B cell (primary cell): ENCODE data around the gene STPG3. TPM values are rescaled to one million over a fixed set of nuclear protein-coding genes. Genes with fewer than 3 reads are reported as not detected.

Source experiments
- ATAC-seq: fragments of 200-7000 bp; cut with Tn5 transposase; one replicate; pipeline ENCODE4 v1.10.0; 2021; ENCODE audit warnings: low read depth, mild to moderate bottlenecking, moderate number of reproducible peaks, moderate library complexity
- CTCF ChIA-PET: fragments of 350-600 bp; sonication (Branson Sonifier 250); formaldehyde crosslinking; loops from one replicate; lab custom pipeline; 2021; ENCODE audit warnings: antibody characterized with exemption, inconsistent platforms; lab: Charles Lee
- POLR2A ChIA-PET: fragments of 350-600 bp; sonication (Branson Sonifier 250); formaldehyde crosslinking; loops from one replicate; lab custom pipeline; 2021; ENCODE audit warnings: antibody characterized with exemption; lab: Charles Lee
- DNase-seq: peaks from one replicate; pipeline ENCODE4 v3.0.0; 2013
- H2AFZ ChIP-seq: 2 replicates; pipeline ENCODE4 v1.6.1; 2012; ENCODE audit warnings: mild to moderate bottlenecking, low read depth, low read length; ENCODE audit not compliant: insufficient read depth, poor library complexity, severe bottlenecking
- H3K27ac ChIP-seq, 2 donors: 1 replicate in 1 of 2; 2 replicates in 1 of 2; pipeline ENCODE4 v1.5.1; 2012 to 2013; ENCODE audit warnings: low read length in 2 of 2, mild to moderate bottlenecking in 2 of 2, moderate library complexity in 1 of 2
- H3K27me3 ChIP-seq, 4 experiments: fragments of 200-600 bp in 1 of 4; sonication (generic) in 1 of 4; replicated peaks in 1 of 4; 1 replicate in 2 of 4; 2 replicates in 2 of 4; pipeline versions ENCODE4 v1.6.1 to v1.7.0; 2013 to 2016; ENCODE audit warnings: low read length in 3 of 4, mild to moderate bottlenecking in 2 of 4, mixed read lengths in 1 of 4, moderate library complexity in 1 of 4; ENCODE audit not compliant: insufficient read depth in 4 of 4, control insufficient read depth in 3 of 4; ENCODE audit errors: control extremely low read depth in 1 of 4
- H3K36me3 ChIP-seq, 2 experiments: replicated peaks in 1 of 2; 1 replicate in 1 of 2; 2 replicates in 1 of 2; pipeline versions ENCODE4 v1.6.1 to v1.7.1; 2013; ENCODE audit warnings: low read length in 1 of 2; ENCODE audit not compliant: insufficient read depth in 2 of 2, control insufficient read depth in 1 of 2; ENCODE audit errors: control extremely low read depth in 1 of 2, extremely low read depth in 1 of 2
- H3K4me1 ChIP-seq, 2 donors: fragments of 200-600 bp in 1 of 2; sonication (generic) in 1 of 2; 1 replicate in 1 of 2; 2 replicates in 1 of 2; pipeline versions ENCODE4 v1.5.1 to v1.6.1; 2013 to 2017; ENCODE audit warnings: low read length in 2 of 2; ENCODE audit not compliant: control insufficient read depth in 2 of 2, insufficient read depth in 2 of 2
- H3K4me2 ChIP-seq: replicated peaks from 2 replicates; pipeline ENCODE3; 2012; ENCODE audit warnings: mild to moderate bottlenecking, low read depth, low read length; ENCODE audit not compliant: poor library complexity, severe bottlenecking
- H3K4me3 ChIP-seq, 5 experiments: fragments of 200-600 bp in 1 of 5; sonication (generic) in 1 of 5; 1 replicate in 3 of 5; 2 replicates in 2 of 5; pipeline versions ENCODE4 v1.5.1 to v1.7.0; 2011 to 2016; ENCODE audit warnings: low read length in 4 of 5, mild to moderate bottlenecking in 4 of 5, low read depth in 2 of 5, control low read depth in 1 of 5, moderate library complexity in 1 of 5; ENCODE audit not compliant: insufficient read depth in 1 of 5; ENCODE audit errors: control extremely low read depth in 1 of 5, extremely low read depth in 1 of 5
- H3K79me2 ChIP-seq: fragments of 200-600 bp; sonication (generic); one replicate; pipeline ENCODE4 v1.6.0; 2016; ENCODE audit warnings: low read length; ENCODE audit not compliant: control insufficient read depth, insufficient read depth
- H3K9ac ChIP-seq: fragments of 200-600 bp; sonication (generic); 2 replicates; pipeline ENCODE4 v1.6.1; 2017; ENCODE audit warnings: mild to moderate bottlenecking, low read length, moderate library complexity
- H3K9me3 ChIP-seq, 3 donors: one replicate each; pipeline versions ENCODE4 v1.6.1 to v1.7.1; 2013; ENCODE audit warnings: low read length in 2 of 3; ENCODE audit not compliant: control insufficient read depth in 2 of 3, insufficient read depth in 1 of 3; ENCODE audit errors: control extremely low read depth in 1 of 3
- H4K20me1 ChIP-seq: 2 replicates; pipeline ENCODE4 v1.6.0; 2012; ENCODE audit warnings: mild to moderate bottlenecking, low read length; ENCODE audit not compliant: insufficient read depth, control insufficient read depth, poor library complexity, severe bottlenecking
- H3K27ac Mint-ChIP-seq: one replicate; pipeline ENCODE4 v1.8.0; 2021; ENCODE audit warnings: mixed read lengths
- H3K27me3 Mint-ChIP-seq: one replicate; pipeline ENCODE4 v1.8.0; 2021; ENCODE audit warnings: mixed read lengths
- H3K4me1 Mint-ChIP-seq: one replicate; pipeline ENCODE4 v1.8.0; 2021; ENCODE audit warnings: mixed read lengths
- H3K4me3 Mint-ChIP-seq: one replicate; pipeline ENCODE4 v1.8.0; 2021; ENCODE audit warnings: mixed read lengths
- H3K9me3 Mint-ChIP-seq: one replicate; pipeline ENCODE4 v1.8.0; 2022; ENCODE audit warnings: mixed read lengths; ENCODE audit not compliant: insufficient read depth
- EZH2 ChIP-seq: IDR thresholded peaks from 2 replicates; pipeline ENCODE4 v1.6.1; 2012; ENCODE audit warnings: borderline replicate concordance, low read depth, mild to moderate bottlenecking, moderate library complexity, low read length; ENCODE audit not compliant: insufficient read depth, poor library complexity, severe bottlenecking
- WGBS: methylation state at CpG from one replicate; pipeline ENCODE4 v1.1.5; 2013; ENCODE audit warnings: missing lambda C conversion rate; ENCODE audit not compliant: insufficient coverage; 5-methylcytosine and 5-hydroxymethylcytosine counted together
- intact Hi-C: fragments of 100-400 bp; cut with micrococcal nuclease; formaldehyde crosslinking; loops from one replicate; pipeline ENCODE4 v1.10.0; 2022
- polyA plus RNA-seq: library from polyadenylated mRNA; depleted of rRNA; stranded (reverse); fragments of >200 nt; gene quantifications from 2 replicates; pipeline ENCODE4 v1.2.3, GENCODE V29; 2012
- total RNA-seq, 2 donors: library from RNA; stranded (reverse); fragments of 120-200 nt in 1 of 2; gene quantifications; 1 replicate in 1 of 2; 2 replicates in 1 of 2; pipeline versions ENCODE4 v1.2.3 to v1.2.4, GENCODE V29; 2013 to 2022
- TF ChIP-seq, protein P1 (sequence below): fragments of 200-600 bp; IDR thresholded peaks from one replicate; pipeline ENCODE4 v1.8.0; 2022; ENCODE audit warnings: antibody characterized with exemption, mild to moderate bottlenecking

Gene STPG3
- total and polyA plus RNA-seq, 2 donors (not counting 1 experiment from before 2014, with no cell fraction given) = not detected

DNA sequence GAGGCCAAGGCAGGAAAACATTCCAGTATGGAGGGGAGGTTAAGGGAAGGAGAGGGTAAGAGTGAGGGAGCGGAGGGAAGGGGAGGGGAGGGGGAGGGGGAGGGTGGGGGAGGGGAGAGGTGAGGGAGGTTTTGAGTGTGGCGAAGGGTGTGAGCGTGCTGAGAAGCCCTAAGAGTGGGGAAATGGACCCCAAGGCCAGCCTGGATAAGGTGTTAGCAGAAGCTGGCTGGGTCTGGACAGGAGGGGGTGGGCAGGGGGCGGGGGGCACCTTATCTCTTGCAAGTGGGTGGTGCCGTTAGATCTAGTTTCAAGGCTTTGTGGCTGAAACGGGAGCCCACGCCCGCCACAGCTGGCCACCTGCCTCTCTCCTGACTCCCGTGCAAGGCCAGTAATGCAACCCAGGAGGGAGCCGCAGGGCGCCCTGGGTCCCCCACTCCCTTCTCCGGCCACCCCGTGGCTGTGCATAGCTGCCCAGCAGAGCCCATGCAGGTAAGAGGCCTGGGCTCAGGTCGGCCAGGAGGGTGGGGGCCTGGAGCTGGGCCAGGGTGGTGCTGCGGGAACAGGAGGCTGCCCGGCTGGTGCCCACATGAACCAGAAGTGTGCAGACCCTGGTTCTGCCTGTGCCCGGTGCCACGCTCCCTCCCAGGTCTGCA lies 23.1 kb upstream of the STPG3 start:
- Histone ChIP-seq H3K79me2 (no peaks in the 10 kb centered on the region), H3K4me3 (no peak overlapping the region), H3K9me3 (no peaks in the 10 kb centered on the region), H3K4me2 (peak overlapping the region; percentile 16), H3K4me1 (peaks cover 8 to 21% of the 10 kb centered on the region in 2 donors), H3K9ac (no peak overlapping the region), H3K27ac (no peak overlapping the region), H4K20me1 (no peaks in the 10 kb centered on the region), H3K36me3 (no peaks in the 10 kb centered on the region), H3K27me3 (peaks cover 0 to 35% (median 2%) of the 10 kb centered on the region in 4 experiments), H2AFZ (no peak overlapping the region)
- Mint-ChIP-seq H3K4me1 (peaks cover 9% of the 10 kb centered on the region), H3K9me3 (no peaks in the 10 kb centered on the region), H3K27me3 (peaks cover 4% of the 10 kb centered on the region), H3K27ac (no peak overlapping the region), H3K4me3 (no peak overlapping the region)
- CTCF ChIA-PET = interaction anchor here (0.7 to 7.0 kb wide), 17 partner anchors 11 to 199 kb away, joined by 3 to 76 read pairs (median 6); partner anchors contain the start of genes ANAPC2, DPP7, MAN1B1 and NPDC1
- peak; percentile 29 for DNase-seq
- TF ChIP-seq EZH2 = no peak
- TF ChIP-seq, protein P1, sequence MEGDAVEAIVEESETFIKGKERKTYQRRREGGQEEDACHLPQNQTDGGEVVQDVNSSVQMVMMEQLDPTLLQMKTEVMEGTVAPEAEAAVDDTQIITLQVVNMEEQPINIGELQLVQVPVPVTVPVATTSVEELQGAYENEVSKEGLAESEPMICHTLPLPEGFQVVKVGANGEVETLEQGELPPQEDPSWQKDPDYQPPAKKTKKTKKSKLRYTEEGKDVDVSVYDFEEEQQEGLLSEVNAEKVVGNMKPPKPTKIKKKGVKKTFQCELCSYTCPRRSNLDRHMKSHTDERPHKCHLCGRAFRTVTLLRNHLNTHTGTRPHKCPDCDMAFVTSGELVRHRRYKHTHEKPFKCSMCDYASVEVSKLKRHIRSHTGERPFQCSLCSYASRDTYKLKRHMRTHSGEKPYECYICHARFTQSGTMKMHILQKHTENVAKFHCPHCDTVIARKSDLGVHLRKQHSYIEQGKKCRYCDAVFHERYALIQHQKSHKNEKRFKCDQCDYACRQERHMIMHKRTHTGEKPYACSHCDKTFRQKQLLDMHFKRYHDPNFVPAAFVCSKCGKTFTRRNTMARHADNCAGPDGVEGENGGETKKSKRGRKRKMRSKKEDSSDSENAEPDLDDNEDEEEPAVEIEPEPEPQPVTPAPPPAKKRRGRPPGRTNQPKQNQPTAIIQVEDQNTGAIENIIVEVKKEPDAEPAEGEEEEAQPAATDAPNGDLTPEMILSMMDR = peak; percentile 1
- intact Hi-C loops = loop anchor here (1.0 kb wide), 2 partner anchors 40 to 110 kb away; partner anchors contain the start of genes ANAPC2 and SSNA1
- ATAC-seq = no peak
- 49% methylated on average over 17 of the region's 18 CpGs for WGBS
- POLR2A ChIA-PET = interaction anchor here (0.5 to 1.0 kb wide), 3 partner anchors 12 to 110 kb away, joined by 3 to 4 read pairs (median 3); partner anchors contain the start of gene TUBB4B

DNA sequence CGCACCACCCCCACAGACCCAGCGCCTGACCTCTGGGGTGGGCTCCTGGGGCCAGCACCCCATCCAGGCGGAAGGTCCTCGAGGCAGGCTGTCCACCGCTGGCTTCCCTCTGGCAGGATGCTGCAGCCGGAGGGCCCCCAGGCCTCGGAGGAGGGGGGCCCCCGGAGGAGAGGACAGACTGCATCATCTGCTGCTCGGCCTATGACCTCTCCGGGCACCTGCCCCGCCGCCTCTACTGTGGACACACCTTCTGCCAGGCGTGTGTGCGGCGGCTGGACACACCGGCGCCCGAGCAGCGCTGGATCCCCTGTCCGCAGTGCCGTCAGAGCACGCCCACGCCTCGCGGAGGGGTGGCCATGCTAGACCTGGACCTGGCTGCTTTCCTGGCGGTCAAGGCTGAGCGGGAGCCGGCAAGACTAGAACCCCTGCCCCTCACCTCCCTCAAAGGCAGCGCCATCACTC lies 22.5 kb upstream of the STPG3 start:
- TF ChIP-seq, protein P1 = no peak
- no peak for TF ChIP-seq EZH2
- Histone ChIP-seq H3K27me3 (peaks cover 0 to 35% (median 2%) of the 10 kb centered on the region in 4 experiments), H2AFZ (no peak overlapping the region), H3K27ac (no peak overlapping the region), H3K36me3 (no peaks in the 10 kb centered on the region), H3K4me3 (no peak overlapping the region), H3K79me2 (no peaks in the 10 kb centered on the region), H3K9ac (no peak overlapping the region), H4K20me1 (no peaks in the 10 kb centered on the region), H3K9me3 (no peaks in the 10 kb centered on the region), H3K4me1 (peaks cover 8 to 19% of the 10 kb centered on the region in 2 donors), H3K4me2 (no peak overlapping the region)
- CTCF ChIA-PET = interaction anchor here (0.8 to 7.0 kb wide), 5 partner anchors 10 to 181 kb away, joined by 5 to 76 read pairs (median 7); partner anchors contain the start of genes ANAPC2, SSNA1 and TUBB4B
- ATAC-seq = no peak
- no peaks in the 10 kb centered on the region for H3K9me3 Mint-ChIP-seq
- intact Hi-C loops = no loop called here
- no peak for DNase-seq
- POLR2A ChIA-PET = interaction anchor here (0.5 to 0.6 kb wide), 2 partner anchors 11 to 110 kb away, joined by 3 to 4 read pairs; no protein-coding TSS in a partner anchor
- peaks cover 7% of the 10 kb centered on the region for H3K4me1 Mint-ChIP-seq
- no peak overlapping the region for H3K27ac Mint-ChIP-seq
- H3K4me3 Mint-ChIP-seq = no peak overlapping the region
- peaks cover 4% of the 10 kb centered on the region for H3K27me3 Mint-ChIP-seq
- 72% methylated on average over 26 of the region's 29 CpGs for WGBS
